Adrenal gland (tissue), 5 donors: ENCODE data around the gene TPP2.

Experiments
- POLR2A ChIP-seq, 2 donors: fragments of 450-650 bp; IDR thresholded peaks; one replicate each; pipeline ENCODE4 v1.6.1; 2017; ENCODE audit warnings: antibody characterized with exemption in 2 of 2, mild to moderate bottlenecking in 2 of 2, moderate library complexity in 1 of 2
- TF ChIP-seq, protein P1 (sequence below), 6 experiments: fragments of 450-650 bp in 4 of 6; fragments of 200-600 bp in 2 of 6; sonication (generic) in 1 of 6; IDR thresholded peaks; 1 replicate in 5 of 6; 2 replicates in 1 of 6; pipeline versions ENCODE4 v1.5.1 to v1.8.0; 2016 to 2021; ENCODE audit warnings: antibody characterized with exemption in 6 of 6, mild to moderate bottlenecking in 2 of 6, moderate library complexity in 1 of 6
- donor health status: DM: no; HTN: no; CAD: no.

DNA sequence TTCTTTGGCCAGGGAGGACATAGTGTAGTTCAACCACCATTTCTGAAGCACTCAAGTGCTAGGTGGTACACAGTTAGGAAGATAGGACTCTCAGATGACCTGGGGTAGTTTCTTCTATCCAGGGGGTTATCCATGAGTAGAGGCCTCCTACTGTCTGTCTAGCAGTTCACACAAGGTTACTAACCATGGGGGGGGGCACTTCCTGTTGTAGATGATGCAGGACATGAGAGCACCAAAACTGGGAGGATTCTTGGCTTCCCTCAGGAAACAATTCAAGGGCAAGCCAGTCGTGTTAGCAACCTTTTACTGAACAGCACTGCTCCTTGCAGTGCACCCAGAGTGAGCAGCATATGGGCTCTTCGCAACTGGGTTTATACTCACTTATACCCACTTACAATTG is 8.9 kb upstream of the TPP2 start:
- TF ChIP-seq, protein P1, sequence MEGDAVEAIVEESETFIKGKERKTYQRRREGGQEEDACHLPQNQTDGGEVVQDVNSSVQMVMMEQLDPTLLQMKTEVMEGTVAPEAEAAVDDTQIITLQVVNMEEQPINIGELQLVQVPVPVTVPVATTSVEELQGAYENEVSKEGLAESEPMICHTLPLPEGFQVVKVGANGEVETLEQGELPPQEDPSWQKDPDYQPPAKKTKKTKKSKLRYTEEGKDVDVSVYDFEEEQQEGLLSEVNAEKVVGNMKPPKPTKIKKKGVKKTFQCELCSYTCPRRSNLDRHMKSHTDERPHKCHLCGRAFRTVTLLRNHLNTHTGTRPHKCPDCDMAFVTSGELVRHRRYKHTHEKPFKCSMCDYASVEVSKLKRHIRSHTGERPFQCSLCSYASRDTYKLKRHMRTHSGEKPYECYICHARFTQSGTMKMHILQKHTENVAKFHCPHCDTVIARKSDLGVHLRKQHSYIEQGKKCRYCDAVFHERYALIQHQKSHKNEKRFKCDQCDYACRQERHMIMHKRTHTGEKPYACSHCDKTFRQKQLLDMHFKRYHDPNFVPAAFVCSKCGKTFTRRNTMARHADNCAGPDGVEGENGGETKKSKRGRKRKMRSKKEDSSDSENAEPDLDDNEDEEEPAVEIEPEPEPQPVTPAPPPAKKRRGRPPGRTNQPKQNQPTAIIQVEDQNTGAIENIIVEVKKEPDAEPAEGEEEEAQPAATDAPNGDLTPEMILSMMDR (IDR thresholded peaks at IDR 0.05) = no peak
- no peak for TF ChIP-seq POLR2A (IDR thresholded peaks at IDR 0.05)
